ENCODE data around the gene FGF16. TPM values are rescaled to one million over a fixed set of nuclear protein-coding genes. Genes with fewer than 3 reads are reported as not detected.

Gene FGF16
- total RNA-seq, 1 experiment from 2014 or later: not detected

DNA sequence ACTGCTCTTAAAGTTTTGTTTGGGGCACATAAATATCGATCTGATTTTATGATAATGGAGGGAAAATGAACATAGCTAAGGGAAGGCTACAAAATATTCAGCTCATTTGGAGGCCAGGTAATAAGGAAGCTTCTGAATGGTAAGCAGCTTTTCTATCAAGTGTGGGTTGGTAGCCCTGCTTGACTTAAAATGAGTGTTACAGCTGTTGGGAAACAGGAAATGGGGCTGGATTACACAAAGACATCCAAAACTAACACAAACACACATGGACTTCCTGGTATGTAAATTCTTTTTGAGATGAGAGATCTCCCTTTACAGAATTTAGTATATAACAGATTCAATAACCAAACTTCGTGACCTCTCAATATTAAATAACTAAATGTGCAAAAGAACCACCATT is 58.0 kb downstream of the FGF16 start:
- no peak overlapping the region for H3K27ac ChIP-seq
- no peak overlapping the region for H3K4me2 ChIP-seq
- POLR2A ChIA-PET (ENCODE audit: unreplicated experiment): no interaction called here
- no peak for DNase-seq
- TF ChIP-seq, protein P1, sequence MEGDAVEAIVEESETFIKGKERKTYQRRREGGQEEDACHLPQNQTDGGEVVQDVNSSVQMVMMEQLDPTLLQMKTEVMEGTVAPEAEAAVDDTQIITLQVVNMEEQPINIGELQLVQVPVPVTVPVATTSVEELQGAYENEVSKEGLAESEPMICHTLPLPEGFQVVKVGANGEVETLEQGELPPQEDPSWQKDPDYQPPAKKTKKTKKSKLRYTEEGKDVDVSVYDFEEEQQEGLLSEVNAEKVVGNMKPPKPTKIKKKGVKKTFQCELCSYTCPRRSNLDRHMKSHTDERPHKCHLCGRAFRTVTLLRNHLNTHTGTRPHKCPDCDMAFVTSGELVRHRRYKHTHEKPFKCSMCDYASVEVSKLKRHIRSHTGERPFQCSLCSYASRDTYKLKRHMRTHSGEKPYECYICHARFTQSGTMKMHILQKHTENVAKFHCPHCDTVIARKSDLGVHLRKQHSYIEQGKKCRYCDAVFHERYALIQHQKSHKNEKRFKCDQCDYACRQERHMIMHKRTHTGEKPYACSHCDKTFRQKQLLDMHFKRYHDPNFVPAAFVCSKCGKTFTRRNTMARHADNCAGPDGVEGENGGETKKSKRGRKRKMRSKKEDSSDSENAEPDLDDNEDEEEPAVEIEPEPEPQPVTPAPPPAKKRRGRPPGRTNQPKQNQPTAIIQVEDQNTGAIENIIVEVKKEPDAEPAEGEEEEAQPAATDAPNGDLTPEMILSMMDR (conservative IDR thresholded peaks at IDR 0.05): no peak
- TF ChIP-seq EZH2 (IDR thresholded peaks at IDR 0.05; ENCODE audit: low read depth): no peak
- H3K4me3 ChIP-seq: no peak overlapping the region
- no peak overlapping the region for H2AFZ ChIP-seq
- H3K9me3 ChIP-seq (ENCODE audit: insufficient read depth, low read depth): no peaks in the 10 kb centered on the region
- H3K36me3 ChIP-seq (ENCODE audit: low read depth): no peaks in the 10 kb centered on the region
- H3K27me3 ChIP-seq (ENCODE audit: insufficient read depth, low read depth): no peaks in the 10 kb centered on the region
- no peaks in the 10 kb centered on the region for H4K20me1 ChIP-seq (ENCODE audit: insufficient read depth)
- no peaks in the 10 kb centered on the region for H3K9me2 ChIP-seq (ENCODE audit: insufficient read depth)
- CTCF ChIA-PET: no interaction called here
- intact Hi-C loops (cut with micrococcal nuclease; ENCODE audit: unreplicated experiment): no loop called here
- BruUV-seq (replicated peaks): no TSS peak
- H3K4me1 ChIP-seq (replicated peaks; ENCODE audit: insufficient read depth): no peaks in the 10 kb centered on the region
- no peaks in the 10 kb centered on the region for H3F3A ChIP-seq (ENCODE audit: insufficient read depth, low read depth)
- no peaks in the 10 kb centered on the region for H3K79me2 ChIP-seq (ENCODE audit: low read depth)

Measured in PC-9 (cell line).